Measurements from ENCODE around the gene MSX1.

The MSX1 gene

DNA sequence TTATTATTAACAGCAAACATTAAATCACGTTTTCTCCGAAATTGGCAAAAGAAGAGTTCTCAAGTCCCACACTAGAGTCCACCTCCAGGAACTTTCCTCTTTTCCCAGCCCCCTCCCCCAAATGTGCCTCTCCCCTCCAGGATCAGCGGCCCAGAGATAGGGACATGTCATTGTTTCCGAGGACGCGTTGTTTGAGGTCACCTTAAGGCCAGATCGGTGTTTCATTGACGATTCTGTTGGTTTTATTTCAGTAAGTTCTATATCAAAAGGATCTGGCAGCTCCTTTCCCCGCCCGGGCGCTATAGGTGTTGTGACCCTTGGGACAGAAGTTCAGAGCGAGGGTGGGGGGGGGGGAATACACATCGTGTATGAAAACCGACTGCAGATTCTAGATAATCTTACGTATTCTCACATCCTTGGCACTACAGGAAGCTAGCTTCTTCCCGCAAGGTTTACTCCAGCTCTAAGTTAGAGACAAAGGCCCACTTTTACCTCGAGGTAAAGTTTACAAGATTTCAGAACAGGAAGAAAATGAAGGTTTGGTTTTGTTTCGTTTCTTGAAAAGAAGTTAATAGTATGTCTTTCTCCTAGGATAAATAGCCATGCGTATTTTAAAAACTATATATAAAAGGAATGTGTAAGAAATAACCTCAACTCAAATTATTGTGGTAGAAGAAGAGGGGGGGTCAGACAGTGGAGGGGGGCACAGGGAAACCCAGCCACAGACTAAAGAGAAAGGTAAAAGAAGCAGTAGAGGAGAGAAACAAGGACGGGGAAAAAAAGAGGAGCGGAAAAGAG is 739 bp upstream of the MSX1 start:
- DNase-seq, result no peak

DNA sequence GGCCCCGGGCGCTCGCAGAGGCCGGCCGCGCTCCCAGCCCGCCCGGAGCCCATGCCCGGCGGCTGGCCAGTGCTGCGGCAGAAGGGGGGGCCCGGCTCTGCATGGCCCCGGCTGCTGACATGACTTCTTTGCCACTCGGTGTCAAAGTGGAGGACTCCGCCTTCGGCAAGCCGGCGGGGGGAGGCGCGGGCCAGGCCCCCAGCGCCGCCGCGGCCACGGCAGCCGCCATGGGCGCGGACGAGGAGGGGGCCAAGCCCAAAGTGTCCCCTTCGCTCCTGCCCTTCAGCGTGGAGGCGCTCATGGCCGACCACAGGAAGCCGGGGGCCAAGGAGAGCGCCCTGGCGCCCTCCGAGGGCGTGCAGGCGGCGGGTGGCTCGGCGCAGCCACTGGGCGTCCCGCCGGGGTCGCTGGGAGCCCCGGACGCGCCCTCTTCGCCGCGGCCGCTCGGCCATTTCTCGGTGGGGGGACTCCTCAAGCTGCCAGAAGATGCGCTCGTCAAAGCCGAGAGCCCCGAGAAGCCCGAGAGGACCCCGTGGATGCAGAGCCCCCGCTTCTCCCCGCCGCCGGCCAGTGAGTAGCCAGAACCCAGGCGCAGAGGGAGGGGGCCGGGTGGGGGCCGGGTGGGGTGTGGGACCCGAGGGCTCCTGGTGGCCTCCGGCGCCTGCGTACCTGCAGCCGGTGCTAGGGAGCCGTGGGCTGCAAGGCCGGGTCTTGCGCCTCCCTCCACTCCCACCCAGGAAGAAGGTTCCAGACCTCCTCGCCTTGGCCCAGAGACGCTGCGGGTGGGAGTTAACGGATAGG is 534 bp downstream of the MSX1 start:
- DNase-seq, result no peak

DNA sequence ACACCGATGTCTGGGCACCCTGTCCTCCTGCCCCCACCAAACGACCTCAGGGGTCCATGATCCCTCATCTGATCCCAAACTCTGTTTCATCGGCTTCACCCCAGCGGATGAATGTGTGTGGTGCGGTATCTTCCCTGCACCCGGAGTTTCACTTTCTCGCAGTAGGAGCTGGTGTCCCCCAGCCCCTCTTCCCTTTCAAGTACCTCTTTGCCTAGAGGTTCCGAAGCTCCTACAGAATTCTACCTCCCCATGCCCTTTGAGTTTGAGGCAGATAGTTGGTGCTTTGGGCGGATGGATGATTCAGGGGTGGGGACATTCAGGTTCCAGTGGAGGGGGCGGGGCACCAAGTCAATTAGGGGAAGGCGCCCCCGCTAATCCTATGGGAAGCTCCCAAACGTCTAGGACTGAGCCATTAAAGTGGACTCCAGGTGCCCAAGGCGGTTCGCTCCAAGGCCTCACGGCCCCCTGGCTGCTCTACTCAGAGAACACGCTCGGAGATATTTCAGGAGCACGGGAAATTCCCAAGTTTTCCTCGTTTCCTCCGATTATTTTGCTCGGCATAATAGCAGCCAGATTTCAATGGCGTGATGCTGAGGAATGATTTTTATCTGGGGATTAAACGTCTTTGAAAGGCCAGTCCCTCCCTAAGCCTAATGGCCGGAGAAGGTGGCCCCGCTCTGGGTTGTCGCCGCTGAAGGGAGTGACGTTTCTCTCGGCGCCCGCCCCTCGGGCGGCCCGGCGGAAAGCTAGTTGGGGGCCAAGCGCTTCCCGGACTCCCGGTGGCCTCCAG is 1.3 kb downstream of the MSX1 start:
- DNase-seq, result peak in 1 of 2 experiments; percentile 5

DNA sequence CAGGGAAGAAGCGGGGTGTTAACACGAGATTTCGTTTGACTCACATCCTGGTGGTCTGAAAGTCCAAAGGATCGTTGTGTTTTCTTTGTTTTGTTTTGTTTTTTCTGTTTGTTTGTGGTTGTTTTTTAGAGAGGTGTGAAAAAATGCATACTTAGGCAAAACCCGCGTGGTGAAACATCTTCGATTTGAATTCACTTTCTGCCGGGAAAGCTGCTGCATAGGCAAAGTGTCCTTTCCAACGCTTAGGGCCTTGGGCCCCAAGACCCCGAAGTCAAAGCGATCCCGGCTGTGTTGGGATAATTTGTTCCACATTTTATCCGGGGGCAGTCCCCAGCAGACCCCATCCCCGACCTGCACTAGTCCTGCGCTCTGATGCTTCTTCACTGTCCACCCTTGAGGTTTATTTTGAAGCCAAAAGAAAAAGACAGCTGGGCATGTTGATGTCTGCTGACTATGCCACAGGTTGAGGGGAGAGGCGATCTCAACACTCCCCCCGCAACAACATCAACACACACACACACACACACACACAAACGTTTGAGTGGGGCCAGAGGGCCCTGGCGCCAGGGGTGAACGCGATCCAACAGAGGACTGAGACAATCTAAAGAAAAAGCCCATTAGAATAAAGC is 2.0 kb downstream of the MSX1 start:
- no peak for DNase-seq

DNA sequence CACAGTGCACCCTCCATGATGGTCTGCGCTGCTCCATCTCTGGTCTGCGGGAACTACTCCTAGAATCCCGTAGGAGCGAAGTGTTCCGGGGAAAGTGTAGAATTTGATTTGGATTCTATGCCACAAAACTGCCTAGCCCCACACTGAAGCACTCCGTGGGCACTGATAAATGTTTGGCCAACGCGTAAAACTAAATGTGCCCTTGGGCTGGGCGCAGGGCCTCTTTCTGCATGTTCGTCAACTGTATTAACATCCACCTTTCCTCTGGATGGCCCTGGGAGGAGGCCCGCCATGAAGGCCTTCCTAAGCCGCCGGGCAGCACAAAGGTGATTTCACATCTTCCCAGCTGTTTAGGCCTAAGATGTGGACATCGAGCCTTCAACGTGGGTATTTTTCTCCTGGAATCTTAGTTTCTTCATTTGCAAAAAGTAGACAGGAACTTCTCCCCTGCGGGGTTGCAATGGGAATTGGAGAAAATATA is 2.6 kb downstream of the MSX1 start:
- no peak for DNase-seq

DNA sequence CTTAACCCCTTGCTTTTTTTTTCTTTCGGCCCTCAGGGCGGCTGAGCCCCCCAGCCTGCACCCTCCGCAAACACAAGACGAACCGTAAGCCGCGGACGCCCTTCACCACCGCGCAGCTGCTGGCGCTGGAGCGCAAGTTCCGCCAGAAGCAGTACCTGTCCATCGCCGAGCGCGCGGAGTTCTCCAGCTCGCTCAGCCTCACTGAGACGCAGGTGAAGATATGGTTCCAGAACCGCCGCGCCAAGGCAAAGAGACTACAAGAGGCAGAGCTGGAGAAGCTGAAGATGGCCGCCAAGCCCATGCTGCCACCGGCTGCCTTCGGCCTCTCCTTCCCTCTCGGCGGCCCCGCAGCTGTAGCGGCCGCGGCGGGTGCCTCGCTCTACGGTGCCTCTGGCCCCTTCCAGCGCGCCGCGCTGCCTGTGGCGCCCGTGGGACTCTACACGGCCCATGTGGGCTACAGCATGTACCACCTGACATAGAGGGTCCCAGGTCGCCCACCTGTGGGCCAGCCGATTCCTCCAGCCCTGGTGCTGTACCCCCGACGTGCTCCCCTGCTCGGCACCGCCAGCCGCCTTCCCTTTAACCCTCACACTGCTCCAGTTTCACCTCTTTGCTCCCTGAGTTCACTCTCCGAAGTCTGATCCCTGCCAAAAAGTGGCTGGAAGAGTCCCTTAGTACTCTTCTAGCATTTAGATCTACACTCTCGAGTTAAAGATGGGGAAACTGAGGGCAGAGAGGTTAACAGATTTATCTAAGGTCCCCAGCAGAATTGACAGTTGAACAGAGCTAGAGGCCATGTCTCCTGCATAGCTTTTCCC is 3.4 kb downstream of the MSX1 start:
- no peak for DNase-seq

DNA sequence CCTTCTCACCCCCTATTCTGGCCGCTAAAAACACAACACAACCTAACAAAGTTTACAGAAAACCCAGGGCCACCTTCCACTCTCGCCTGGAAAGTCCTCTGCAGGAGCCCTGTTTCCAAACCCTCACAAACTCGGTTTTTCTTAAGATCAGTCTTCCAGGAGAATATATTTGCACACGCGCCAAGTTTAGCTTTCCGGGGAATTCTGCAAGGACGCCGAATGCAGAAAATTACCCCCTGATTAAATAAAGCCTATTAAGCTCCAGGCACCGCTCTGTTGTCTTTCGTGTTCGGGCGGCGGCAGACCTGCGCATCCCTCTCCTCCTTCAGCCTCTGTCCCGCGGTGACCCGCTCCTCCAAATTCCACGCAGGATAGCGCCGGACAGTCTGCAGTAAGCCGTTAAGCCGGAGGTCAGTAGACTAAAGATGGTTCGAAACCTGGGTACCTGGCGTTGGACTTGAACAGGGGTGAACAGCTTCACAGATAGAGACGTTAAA is 5.0 kb downstream of the MSX1 start:
- no peak for DNase-seq

DNA sequence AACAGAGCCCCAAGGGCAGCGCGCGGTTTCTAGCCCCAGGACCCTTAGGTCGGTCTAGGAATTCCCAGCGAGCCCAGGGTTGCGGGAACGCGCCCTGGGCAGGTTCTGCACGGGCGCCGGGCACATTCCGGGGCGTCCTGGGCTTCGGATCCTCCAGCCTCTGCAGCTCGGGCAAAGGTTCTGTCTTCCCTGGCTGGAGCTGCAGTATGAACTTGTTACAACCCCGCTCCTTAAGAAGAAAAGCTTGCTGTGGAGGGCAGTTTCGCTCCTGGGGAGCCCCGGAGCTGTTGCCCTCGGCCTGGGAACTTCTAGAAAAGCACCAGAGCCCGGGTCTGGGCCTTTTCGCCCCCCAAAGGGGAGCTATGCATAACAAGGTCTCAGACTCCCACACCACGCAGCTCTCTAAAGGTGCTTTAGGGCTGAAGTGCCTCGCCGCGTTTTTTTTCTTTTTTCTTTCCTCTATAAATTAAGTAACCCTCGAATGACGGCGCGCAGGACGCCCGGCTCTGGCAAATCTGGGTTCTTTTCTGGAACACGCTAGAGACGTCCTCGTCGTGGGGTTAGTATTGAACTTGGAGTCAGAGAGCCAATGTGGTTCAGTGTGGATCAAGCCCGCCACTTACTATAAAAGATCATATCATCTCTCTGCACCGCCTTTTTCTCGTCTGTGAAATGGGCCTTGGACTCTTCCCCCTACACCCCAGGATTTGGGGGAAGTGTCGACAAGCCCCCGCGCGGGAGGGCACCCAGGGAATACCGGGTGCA is 5.7 kb downstream of the MSX1 start:
- DNase-seq, result no peak

DNA sequence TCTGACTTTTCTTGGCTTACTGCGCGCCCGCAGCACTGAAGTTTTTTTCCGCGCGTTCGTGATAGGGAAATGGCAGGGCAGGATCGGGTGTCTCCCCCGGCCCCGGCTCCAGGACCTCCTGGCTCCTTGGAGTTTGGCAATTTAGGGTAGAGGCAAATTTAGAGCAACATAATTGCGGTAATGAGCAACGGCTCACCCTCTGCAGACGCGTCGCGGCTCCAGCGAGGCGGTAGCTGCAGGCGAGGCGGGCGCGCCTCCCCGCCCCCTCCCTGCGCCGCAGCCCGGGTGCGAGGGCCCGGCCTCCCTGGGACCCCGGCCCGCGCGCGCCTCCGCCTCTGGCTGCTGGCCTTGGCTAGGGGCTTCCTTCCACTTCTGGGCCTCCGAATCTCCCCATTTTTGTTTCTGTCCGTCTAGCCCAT is 6.2 kb downstream of the MSX1 start:
- no peak for DNase-seq

DNA sequence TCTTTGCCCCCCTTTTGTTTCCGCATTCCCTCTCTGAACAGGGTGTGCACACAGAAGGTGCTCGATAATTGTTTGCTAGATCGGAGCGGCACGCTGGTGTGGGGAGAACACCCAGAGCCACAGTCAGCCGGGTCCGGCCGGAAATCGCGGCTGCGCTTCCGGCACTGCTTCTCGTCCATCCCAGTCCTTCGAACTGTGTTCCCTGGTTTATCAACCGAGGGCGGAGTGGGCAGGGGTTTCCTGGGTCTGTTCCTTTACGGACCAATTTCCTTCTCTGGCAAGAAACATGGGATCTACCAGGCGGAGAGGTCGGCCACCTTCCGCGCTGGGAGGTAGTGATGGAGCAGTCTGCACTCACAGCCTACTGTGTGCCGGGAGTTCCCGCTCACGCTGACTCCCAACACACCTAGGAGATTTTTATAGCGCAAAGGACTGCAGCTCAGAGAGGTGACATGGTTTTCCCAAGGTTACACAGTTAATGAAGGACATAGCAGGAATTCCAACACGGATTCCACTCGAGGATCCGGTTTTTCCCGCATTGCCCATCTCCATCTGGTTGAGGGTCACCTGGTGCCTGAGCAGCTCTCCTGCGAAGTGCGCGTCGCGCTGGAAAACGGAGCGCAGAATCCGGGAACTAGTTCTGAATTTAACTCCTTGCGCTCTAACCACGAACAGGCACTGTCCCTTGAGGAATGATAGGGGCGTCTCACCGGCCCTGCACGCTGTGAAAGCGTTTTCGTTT is 6.8 kb downstream of the MSX1 start:
- DNase-seq, result no peak

DNA sequence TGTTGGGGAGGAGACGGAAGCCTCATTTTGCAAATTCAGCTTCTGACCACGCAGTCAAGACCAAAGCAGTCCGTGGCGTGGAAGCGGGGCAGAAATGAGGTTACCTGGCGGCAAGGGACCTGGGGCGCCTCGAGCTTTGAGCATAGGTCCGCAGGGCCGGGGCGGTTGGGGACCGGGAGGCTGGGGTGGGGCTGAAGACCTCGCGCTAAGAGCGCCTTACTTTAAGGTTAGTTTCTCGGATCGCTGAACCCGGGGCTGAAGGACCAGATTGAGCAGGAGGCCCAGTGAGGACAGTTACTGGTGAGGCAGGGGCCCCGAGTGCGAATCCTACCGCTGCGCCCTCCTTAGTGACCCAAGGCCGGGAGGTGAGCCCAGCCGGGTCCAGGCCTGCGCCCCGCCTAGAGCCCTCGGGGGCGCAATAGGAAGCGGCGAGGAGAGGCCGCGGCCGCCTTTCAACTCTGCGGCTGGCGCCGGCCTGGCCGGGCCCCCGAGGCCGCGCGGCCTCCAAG is 7.5 kb downstream of the MSX1 start:
- DNase-seq, result no peak

DNA sequence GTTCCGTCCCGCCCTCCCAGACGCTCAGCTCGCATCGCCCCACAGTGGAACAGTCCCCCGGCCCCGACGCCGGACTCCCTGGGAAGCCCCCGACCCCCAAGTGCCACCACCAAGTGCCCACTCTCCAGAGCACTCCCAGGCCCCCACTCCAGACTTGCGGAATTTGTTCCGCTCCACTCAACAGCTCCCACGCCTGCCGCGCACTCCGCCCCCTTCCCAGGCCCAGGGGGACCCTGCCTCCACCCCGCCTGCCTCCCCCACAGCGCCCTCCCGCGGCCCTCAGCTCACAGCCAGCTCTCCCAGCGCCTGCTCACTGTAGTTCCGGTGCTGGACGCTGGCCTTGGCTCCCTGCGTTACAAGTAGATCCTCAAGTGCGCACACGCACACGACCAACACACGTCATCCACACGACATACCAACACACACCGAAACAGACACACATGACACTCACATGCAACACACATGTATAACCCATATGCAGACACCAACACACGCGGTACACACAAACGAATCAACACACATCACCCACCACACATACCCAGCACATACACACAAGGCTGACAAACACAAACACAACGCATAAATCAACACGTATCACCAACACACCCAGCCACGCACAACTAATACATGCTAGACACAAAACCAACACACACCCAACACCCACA is 8.0 kb downstream of the MSX1 start:
- no peak for DNase-seq

DNA sequence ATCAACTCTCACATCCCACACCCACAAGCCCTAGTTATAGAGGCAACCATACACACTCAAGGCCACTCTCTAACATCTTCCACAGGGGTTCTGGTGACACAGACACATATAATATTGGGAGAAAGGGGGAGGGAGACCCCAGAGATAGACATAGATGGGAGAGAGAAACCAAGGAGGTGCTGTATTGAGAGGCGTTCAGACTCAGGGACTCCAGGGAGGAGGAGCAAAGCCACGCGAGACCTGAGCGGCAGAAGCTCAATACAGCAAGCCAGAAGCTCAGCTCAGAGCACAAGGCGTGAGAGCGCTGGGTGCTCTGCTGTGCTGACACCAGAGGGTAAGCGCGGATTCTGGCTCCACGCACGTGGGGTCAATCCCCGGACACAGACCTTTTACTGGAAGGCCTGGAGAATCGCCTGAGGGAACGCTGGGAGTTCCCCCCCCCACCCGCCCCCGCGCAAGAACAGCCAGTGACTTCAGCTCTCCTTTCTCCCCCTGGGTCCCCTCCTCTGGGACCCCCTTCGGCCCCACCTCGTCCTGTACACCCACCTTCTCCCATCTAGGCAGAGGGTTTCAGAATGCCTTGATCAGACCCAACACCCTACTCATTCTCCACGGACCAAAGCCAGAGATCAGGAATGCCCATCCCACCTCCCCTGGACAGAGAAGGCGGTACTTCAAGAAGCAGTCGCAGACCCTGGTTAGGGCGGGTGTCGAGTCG is 8.7 kb downstream of the MSX1 start:
- DNase-seq, result no peak

DNA sequence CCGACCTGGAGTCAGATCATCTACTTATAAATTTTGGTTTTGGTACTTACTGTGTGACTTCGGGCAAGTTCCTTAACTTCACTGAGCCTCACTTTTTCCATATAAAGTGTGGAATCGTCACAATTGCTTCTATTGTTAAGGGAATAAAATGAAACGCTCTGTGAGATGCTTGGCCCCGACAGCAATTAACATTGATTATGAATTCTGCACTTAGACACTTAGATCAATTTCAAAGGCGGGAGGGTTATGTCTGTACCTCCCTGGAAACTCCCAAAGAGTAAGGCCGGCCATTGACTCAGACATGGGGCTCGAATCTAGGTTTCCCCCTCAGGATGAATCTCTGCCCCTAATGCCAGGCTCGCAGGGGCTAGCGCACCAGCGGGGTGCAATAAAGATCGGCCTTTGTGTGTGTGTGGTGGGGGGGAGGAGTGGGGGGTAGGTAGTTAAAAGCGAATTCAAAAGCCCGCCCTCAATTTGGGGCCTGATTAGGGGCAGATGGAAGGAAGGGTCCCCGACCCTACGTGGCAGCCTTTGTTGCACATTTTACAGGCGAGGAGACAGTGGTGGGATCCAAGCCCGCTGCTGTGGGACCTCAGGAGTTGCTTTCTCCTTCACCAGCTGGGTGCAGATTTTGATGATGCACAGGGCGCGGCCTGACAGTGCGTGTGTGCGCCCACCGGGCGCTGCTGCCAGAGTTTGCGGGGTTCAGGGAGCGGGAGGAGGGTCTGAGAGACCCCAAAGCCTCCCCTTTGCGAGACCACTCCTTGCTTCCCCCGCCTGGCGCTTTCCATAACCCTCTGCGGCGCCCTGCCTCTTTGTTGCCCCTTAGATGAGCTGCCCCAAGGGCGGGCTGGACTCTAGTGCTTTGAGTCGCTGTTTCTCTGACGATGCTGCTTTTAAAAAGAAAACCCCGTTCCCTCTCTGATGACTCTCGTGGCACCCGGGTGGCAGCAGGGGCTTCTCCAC is 9.6 kb downstream of the MSX1 start:
- DNase-seq, result no peak

DNA sequence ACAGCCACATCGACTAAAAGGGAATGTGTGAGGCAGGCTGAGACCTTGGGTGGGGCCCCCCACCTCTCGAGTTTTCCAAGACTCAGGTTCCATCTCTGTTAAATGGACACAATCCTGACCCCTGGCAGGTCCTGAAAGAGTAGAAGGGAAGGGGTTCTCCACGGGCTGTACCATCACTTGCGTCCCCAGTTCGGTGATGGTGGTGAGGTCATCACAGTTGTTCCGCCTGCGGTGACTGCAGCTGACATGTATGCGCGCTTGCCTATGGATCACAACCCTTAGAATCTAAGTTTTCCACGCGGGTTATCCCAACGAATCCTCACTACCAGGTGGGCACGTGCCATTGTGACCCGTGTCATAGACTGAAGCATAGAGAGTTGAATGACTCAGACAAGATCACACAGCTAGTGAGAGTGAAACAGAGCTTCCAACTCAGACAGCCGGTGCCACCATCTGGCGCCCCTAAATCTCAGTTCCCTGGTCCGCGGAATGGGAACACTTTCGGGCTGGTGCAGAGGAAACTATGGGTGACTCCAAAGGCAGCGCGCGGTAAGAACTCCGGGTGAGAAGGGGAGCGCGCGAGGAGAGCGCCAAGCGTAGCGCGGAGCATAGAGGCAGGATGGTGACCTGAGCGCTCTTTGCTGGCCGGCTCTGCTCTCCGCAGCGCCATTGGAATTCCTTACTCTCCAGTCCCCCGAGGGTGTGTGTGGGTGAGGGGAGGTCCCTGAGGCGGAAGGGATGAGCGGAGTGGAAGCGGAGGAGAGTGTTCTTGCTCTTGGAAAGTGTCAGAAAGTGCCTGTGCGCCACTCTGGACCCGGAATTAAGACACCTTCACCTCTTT is 10.5 kb downstream of the MSX1 start:
- DNase-seq, result no peak

DNA sequence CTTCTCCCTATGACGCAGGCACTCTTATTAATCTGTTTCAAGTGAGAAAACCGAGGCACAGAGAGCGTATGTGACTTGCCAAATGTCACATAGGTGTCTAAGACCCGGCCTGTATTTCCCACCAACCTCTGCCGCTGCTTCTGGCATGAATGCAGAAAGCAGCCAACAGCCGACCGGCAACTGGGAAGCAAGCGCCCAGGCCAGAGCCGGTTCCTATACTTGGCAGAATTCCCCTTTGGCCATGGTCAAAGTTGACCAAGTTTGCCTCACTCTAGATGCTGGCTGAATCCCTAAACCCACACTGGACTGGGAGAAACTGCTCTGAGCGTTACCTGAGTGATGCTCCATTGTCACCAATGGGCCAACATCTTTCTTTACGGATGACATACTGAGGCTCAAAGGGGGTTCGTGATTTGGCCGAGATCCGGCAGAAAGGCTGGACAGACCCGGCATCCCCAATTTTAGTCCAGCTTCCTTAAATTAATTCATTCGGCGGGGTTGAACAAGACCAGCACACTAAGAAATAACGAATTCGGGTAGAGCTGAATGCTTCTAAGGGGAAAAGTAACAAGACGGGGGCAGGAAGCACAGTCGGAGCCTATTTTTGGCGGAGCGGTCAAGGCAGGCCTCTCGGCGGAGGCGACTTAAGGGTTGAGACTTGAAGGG is 11.2 kb downstream of the MSX1 start:
- DNase-seq, result no peak

Measured in AML-193 (cell line).